Activated CD8-positive, alpha-beta memory T cell treated with anti-CD3 and anti-CD28 coated beads, Interleukin-2, amount 50 U/mL, for 48 hours (primary cell): ENCODE measurements around the gene PDYN.

ENCODE experiments used
- DNase-seq: peaks from one replicate; pipeline ENCODE4 v3.0.0-alpha.2; 2020

Gene PDYN

GRCh38 chr20:1932971-1933370 lies 60.9 kb downstream of the PDYN start:
- DNase-seq = no peak

GRCh38 chr20:1931830-1932229 lies 62.0 kb downstream of the PDYN start:
- no peak for DNase-seq

- DNase-seq = no peak
These were observed 63.7 kb downstream of the PDYN start for GRCh38 chr20:1930165-1930564.

- DNase-seq = no peak
These were observed 64.4 kb downstream of the PDYN start for GRCh38 chr20:1929460-1929859.

GRCh38 chr20:1928782-1929181 lies 65.1 kb downstream of the PDYN start:
- no peak for DNase-seq
